ENCODE data around the gene FAM3A. TPM values are rescaled to one million over a fixed set of nuclear protein-coding genes. Genes with fewer than 3 reads are reported as not detected.

The FAM3A gene
- total and polyA plus RNA-seq, 7 experiments from 2014 or later, result 22.2 to 63.7 (median 43.0) TPM

DNA sequence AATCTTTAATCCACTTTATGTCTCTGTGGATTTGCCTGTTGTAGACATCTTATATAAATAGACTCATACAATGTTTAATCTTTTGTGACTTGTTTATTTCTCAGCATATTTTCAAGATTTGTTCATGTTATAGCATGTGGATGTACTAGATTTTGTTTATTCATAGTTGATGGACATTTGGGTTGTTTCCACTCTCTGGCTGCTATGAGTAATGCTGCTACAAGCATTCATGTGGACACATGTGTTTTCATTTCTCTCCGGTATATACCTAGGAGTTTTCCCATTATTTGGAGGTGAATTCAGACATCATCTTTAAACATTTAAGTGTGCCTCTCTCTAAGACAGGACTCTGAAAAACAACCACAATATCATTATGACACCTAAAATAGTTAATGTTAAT, 33.7 kb upstream of the FAM3A start:
- Mint-ChIP-seq H3K36me3 (peaks cover 0 to 21% (median 3%) of the 10 kb centered on the region in 5 donors), H3K27ac (peak overlapping the region in 4 of 9 donors; percentile 13 to 67 (median 46))
- CTCF ChIA-PET, result no interaction called here

DNA sequence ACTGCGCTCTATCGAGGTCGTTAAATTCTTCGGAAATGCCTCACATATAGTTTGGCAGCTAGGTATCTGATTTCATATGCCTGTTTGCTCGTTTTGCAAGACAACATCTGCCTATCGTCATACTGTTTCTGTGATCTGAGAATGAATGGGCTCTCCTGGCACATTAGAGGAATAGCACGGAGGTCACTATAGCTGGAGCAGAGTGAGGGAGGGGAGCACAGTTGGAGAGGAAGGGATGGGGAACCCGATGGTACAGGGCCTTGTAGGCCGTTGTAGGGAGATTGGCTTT, 31.9 kb upstream of the FAM3A start:
- Mint-ChIP-seq H3K36me3 (peaks cover 0 to 22% (median 3%) of the 10 kb centered on the region in 5 donors), H3K27me3 (no peaks in the 10 kb centered on the region), H3K4me3 (peak overlapping the region; percentile 84 to 98 (median 90)), H3K27ac (peak overlapping the region; percentile 88 to 97 (median 93)), H3K9me3 (no peaks in the 10 kb centered on the region), H3K4me1 (peaks cover 24 to 53% (median 38%) of the 10 kb centered on the region in 7 donors)
- DNase-seq (peak in 1 of 9 donors; percentile 7), ATAC-seq (no peak)
- ChIA-PET POLR2A (interaction anchor here (0.6 to 2.9 kb wide), 11 partner anchors 21 to 577 kb away, joined by 3 to 9 read pairs (median 4); partner anchors contain the start of genes EMD, GAB3, HCFC1 and RPL10), CTCF (no interaction called here)
- intact Hi-C loops (cut with micrococcal nuclease), result no loop called here
- Histone ChIP-seq H3K4me3 (ENCODE audit: low read length) (peak overlapping the region; percentile 75), H3K4me1 (ENCODE audit: control insufficient read depth in 2 of 2, insufficient read depth in 2 of 2, low read length in 2 of 2) (peaks cover 20 to 38% of the 10 kb centered on the region in 2 donors), H3K9me3 (ENCODE audit: control insufficient read depth in 2 of 3, low read length in 3 of 3) (no peaks in the 10 kb centered on the region), H3K27ac (ENCODE audit: low read depth, low read length) (peak overlapping the region; percentile 93), H3K36me3 (ENCODE audit: control insufficient read depth in 2 of 3, insufficient read depth in 3 of 3, low read length in 3 of 3) (peaks cover 0 to 1% (median 0%) of the 10 kb centered on the region in 3 experiments), H3K27me3 (ENCODE audit: control insufficient read depth in 2 of 2, insufficient read depth in 2 of 2, low read length in 2 of 2) (no peaks in the 10 kb centered on the region)

More for the DNA sequence above, 33.7 kb upstream of the FAM3A start:
- POLR2A ChIA-PET, result no interaction called here
- ATAC-seq, result no peak
- Mint-ChIP-seq H3K4me3 (peak overlapping the region; percentile 9 to 71 (median 54)), H3K9me3 (no peaks in the 10 kb centered on the region), H3K27me3 (no peaks in the 10 kb centered on the region), H3K4me1 (peaks cover 22 to 55% (median 37%) of the 10 kb centered on the region in 7 donors)
- no peak overlapping the region for H3K4me3 ChIP-seq (ENCODE audit: low read length)
- H3K9me3 ChIP-seq (ENCODE audit: control insufficient read depth in 2 of 3, low read length in 3 of 3), result no peaks in the 10 kb centered on the region
- H3K27me3 ChIP-seq (ENCODE audit: control insufficient read depth in 2 of 2, insufficient read depth in 2 of 2, low read length in 2 of 2), result no peaks in the 10 kb centered on the region
- no peak for DNase-seq
- H3K27ac ChIP-seq (ENCODE audit: low read depth, low read length), result no peak overlapping the region
- intact Hi-C loops (cut with micrococcal nuclease), result no loop called here
- peaks cover 0 to 9% (median 0%) of the 10 kb centered on the region in 3 experiments for H3K36me3 ChIP-seq (ENCODE audit: control insufficient read depth in 2 of 3, insufficient read depth in 3 of 3, low read length in 3 of 3)
- peaks cover 9 to 34% of the 10 kb centered on the region in 2 donors for H3K4me1 ChIP-seq (ENCODE audit: control insufficient read depth in 2 of 2, insufficient read depth in 2 of 2, low read length in 2 of 2)

DNA sequence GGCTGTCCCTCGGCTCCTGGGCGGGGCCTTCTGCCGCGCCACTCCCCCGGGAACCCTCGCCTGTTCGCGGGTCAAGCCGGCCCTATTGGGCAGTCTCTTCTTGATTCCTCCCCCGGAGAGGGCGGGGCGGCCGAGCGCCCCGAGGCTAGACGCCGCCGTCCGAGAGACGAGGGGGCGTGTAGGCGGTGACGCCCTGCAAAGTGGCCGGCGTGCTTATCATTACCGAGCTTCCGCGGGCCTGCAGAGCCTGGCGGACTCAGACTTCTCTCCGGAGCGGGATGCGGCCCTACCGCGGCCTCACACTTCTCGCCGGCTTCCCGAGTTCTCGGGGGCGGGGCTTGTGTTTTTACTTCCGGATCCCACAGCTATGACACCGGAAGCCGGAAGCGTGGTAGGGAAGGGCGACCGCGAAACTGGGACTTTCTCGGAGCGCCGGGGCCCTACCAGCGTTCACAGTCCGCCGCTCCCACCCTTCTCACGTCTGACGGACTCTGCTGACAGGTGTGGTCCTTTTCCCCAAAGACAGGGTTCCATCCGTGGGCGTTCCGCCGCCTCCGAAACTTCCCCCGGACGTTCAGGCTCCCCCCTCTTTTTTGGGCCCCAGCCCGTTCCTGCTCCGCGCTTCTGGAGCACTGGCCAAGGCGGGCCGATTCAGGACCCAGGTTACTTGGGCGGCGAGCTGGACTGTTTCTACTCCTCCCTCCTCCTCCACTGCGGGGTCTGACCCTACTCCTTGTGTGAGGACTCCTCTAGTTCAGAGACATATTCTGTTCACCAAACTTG, 31.4 kb upstream of the FAM3A start, which contains the start of gene IKBKG:
Gene IKBKG, plus strand, starts transcription at position 376 of the 783 bp plus-strand sequence. CDS start 4,383 bp downstream, outside the sequence.
- ATAC-seq, result peak; percentile 89
- H3K4me3 Mint-ChIP-seq, result peak within 1 kb of the TSS; percentile 84 to 98 (median 90)
- Histone ChIP-seq H3K27me3 (ENCODE audit: control insufficient read depth in 2 of 2, insufficient read depth in 2 of 2, low read length in 2 of 2) (no peaks in the 10 kb centered on the region), H3K27ac (ENCODE audit: low read depth, low read length) (peak within 1 kb of the TSS; percentile 93), H3K4me1 (ENCODE audit: control insufficient read depth in 2 of 2, insufficient read depth in 2 of 2, low read length in 2 of 2) (peaks cover 25 to 44% of the 10 kb centered on the region in 2 donors), H3K9me3 (ENCODE audit: control insufficient read depth in 2 of 3, low read length in 3 of 3) (no peaks in the 10 kb centered on the region), H3K36me3 (ENCODE audit: control insufficient read depth in 2 of 3, insufficient read depth in 3 of 3, low read length in 3 of 3) (no peaks in the 10 kb centered on the region), H3K4me3 (ENCODE audit: low read length) (peak within 1 kb of the TSS; percentile 75)
- ChIA-PET POLR2A (interaction anchor here (0.6 to 2.9 kb wide), 13 partner anchors 20 to 576 kb away, joined by 3 to 9 read pairs (median 4); partner anchors contain the start of genes EMD, FAM3A, GAB3 and HCFC1), CTCF (interaction anchor here (0.6 kb wide), 1 partner anchor 530 kb away, joined by 5 read pairs; no protein-coding TSS in a partner anchor)
- peak; percentile 83 to 92 (median 91) for DNase-seq
- intact Hi-C loops (cut with micrococcal nuclease), result loop anchor here (1.0 kb wide), 4 partner anchors 31 to 753 kb away; partner anchors contain the start of genes FAM3A (in 2 of the 2), HCFC1 (in 1 of the 2), IDH3G (in 1 of the 2) and SSR4 (in 1 of the 2)
- H3K27ac Mint-ChIP-seq, result peak within 1 kb of the TSS; percentile 88 to 97 (median 93)
- no peaks in the 10 kb centered on the region for H3K9me3 Mint-ChIP-seq
- no peaks in the 10 kb centered on the region for H3K27me3 Mint-ChIP-seq
- peaks cover 24 to 58% (median 42%) of the 10 kb centered on the region in 7 donors for H3K4me1 Mint-ChIP-seq
- peaks cover 0 to 25% (median 3%) of the 10 kb centered on the region in 5 donors for H3K36me3 Mint-ChIP-seq

DNA sequence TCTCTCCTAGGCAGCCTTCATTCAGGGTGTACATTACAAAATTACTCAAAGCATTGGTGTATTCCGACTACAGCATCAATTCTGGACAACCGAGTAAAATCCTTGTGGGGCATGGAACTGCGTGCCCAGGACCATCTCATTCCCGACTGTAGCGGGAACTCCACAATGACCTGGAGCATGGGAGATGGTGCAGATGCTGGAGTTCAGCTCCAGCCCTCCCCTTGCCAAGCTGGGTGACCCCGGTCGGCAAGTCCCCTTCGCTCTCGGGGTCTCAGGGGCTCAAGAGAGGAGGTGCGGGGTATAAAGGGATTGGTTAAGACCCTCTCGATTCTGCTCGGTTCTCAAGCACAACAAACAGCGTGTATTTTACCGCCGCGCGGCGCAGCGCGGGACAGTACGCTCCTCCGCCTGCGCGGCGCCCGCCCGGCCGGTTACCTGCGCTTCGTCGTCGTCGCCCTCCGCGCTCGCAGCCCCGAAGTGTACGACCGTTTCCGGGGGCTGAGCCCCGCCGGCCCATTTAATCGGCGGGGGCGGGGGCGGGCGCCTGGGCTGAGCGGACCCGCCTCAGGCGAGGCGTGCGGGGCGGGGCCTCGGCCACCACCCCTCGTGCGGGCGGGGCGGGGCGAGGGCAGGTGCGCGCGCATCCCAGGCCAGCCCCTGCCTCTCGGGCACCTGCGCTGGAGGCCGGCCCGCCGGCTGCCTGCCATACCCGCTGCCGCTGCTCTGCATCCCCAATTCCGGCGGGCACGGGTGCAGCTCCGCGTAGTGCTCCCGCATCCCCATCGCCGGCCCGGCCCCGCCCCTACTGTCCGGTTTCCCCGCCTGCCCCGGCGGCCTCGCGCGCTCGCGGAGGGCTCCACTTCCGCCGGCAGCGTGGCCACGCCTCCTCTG, 30.6 kb upstream of the FAM3A start, which contains the start of gene G6PD:
Gene G6PD, minus strand, starts transcription at position 493 of the 891 bp plus-strand sequence. CDS start 691 bp downstream, outside the sequence.
- peaks cover 29 to 51% of the 10 kb centered on the region in 2 donors for H3K4me1 ChIP-seq (ENCODE audit: control insufficient read depth in 2 of 2, insufficient read depth in 2 of 2, low read length in 2 of 2)
- peak within 1 kb of the TSS; percentile 88 to 97 (median 93) for H3K27ac Mint-ChIP-seq
- peaks cover 0 to 25% (median 3%) of the 10 kb centered on the region in 5 donors for H3K36me3 Mint-ChIP-seq
- intact Hi-C loops (cut with micrococcal nuclease), result loop anchor here (1.0 kb wide), 4 partner anchors 30 to 752 kb away; partner anchors contain the start of genes FAM3A (in 2 of the 2), HCFC1 (in 1 of the 2), IDH3G (in 1 of the 2) and SSR4 (in 1 of the 2)
- H3K27me3 Mint-ChIP-seq, result no peaks in the 10 kb centered on the region
- ATAC-seq (peak; percentile 77), DNase-seq (peak in 5 of 9 donors; percentile 75 to 87 (median 86))
- H3K4me1 Mint-ChIP-seq, result peaks cover 21 to 58% (median 40%) of the 10 kb centered on the region in 7 donors
- peak within 1 kb of the TSS; percentile 75 for H3K4me3 ChIP-seq (ENCODE audit: low read length)
- no peaks in the 10 kb centered on the region for H3K9me3 Mint-ChIP-seq
- no peaks in the 10 kb centered on the region for H3K27me3 ChIP-seq (ENCODE audit: control insufficient read depth in 2 of 2, insufficient read depth in 2 of 2, low read length in 2 of 2)
- CTCF ChIA-PET, result interaction anchor here (0.6 kb wide), 2 partner anchors 296 to 529 kb away, joined by 3 to 5 read pairs; no protein-coding TSS in a partner anchor
- H3K27ac ChIP-seq (ENCODE audit: low read depth, low read length), result peak within 1 kb of the TSS; percentile 93
- H3K9me3 ChIP-seq (ENCODE audit: control insufficient read depth in 2 of 3, low read length in 3 of 3), result no peaks in the 10 kb centered on the region
- peak within 1 kb of the TSS; percentile 84 to 98 (median 90) for H3K4me3 Mint-ChIP-seq
- POLR2A ChIA-PET, result interaction anchor here (0.6 to 2.9 kb wide), 8 partner anchors 19 to 545 kb away, joined by 3 to 9 read pairs (median 3); partner anchors contain the start of genes EMD, FAM3A, RPL10 and SLC10A3
- no peaks in the 10 kb centered on the region for H3K36me3 ChIP-seq (ENCODE audit: control insufficient read depth in 2 of 3, insufficient read depth in 3 of 3, low read length in 3 of 3)

DNA sequence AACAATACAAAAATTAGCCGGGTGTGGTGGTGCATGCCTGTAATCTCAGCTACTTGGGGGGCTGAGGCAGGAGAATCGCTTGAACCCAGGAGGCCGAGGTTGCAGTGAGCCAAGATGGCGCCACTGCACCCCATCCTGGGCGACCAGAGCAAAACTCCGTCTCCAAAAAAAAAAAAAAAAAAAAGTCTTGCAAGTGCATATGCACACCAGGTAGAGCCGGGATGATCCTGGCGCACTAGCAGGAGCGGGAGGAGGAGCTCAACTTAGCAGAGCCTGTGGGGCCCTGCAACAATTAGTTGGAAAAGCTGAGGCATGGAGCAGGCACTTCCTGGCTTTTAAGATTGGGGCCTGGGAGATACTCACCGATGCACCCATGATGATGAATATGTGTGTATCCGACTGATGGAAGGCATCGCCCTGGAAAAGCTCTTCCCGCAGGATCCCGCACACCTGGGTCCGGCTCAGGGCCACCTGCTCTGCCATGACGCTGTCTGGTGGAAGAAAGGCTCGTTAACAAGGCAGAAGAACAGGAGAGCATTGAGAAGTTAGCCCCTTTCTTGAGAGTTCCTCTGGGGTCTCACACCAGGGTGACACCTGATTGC, 29.7 kb upstream of the FAM3A start:
- intact Hi-C loops (cut with micrococcal nuclease), result no loop called here
- Histone ChIP-seq H3K27me3 (ENCODE audit: control insufficient read depth in 2 of 2, insufficient read depth in 2 of 2, low read length in 2 of 2) (no peaks in the 10 kb centered on the region), H3K27ac (ENCODE audit: low read depth, low read length) (peak overlapping the region; percentile 93), H3K4me1 (ENCODE audit: control insufficient read depth in 2 of 2, insufficient read depth in 2 of 2, low read length in 2 of 2) (peaks cover 29 to 52% of the 10 kb centered on the region in 2 donors), H3K4me3 (ENCODE audit: low read length) (peak overlapping the region; percentile 63), H3K36me3 (ENCODE audit: control insufficient read depth in 2 of 3, insufficient read depth in 3 of 3, low read length in 3 of 3) (no peaks in the 10 kb centered on the region), H3K9me3 (ENCODE audit: control insufficient read depth in 2 of 3, low read length in 3 of 3) (no peaks in the 10 kb centered on the region)
- DNase-seq (no peak), ATAC-seq (no peak)
- Mint-ChIP-seq H3K36me3 (peaks cover 0 to 25% (median 3%) of the 10 kb centered on the region in 5 donors), H3K27me3 (no peaks in the 10 kb centered on the region), H3K9me3 (no peaks in the 10 kb centered on the region), H3K27ac (peak overlapping the region in 5 of 9 donors; percentile 31 to 88 (median 75)), H3K4me1 (peaks cover 17 to 53% (median 37%) of the 10 kb centered on the region in 7 donors), H3K4me3 (peak overlapping the region; percentile 64 to 98 (median 76))
- ChIA-PET POLR2A (interaction anchor here (0.5 to 2.9 kb wide), 3 partner anchors 56 to 448 kb away, joined by 3 to 9 read pairs (median 3); partner anchors contain the start of genes MECP2 and SLC10A3), CTCF (no interaction called here)

Data from naive thymus-derived CD4-positive, alpha-beta T cell (primary cell).